Measurements from ENCODE around the gene ATP10B.
A peak's percentile ranks its signal among the peaks of the same experiment; 100 is the strongest.
"Not testable (repeated sequence)": the region's sequence is repeated elsewhere in the genome, so short reads cannot be mapped to it uniquely, and the experiment has no call there.

ATP10B gene, protein sequence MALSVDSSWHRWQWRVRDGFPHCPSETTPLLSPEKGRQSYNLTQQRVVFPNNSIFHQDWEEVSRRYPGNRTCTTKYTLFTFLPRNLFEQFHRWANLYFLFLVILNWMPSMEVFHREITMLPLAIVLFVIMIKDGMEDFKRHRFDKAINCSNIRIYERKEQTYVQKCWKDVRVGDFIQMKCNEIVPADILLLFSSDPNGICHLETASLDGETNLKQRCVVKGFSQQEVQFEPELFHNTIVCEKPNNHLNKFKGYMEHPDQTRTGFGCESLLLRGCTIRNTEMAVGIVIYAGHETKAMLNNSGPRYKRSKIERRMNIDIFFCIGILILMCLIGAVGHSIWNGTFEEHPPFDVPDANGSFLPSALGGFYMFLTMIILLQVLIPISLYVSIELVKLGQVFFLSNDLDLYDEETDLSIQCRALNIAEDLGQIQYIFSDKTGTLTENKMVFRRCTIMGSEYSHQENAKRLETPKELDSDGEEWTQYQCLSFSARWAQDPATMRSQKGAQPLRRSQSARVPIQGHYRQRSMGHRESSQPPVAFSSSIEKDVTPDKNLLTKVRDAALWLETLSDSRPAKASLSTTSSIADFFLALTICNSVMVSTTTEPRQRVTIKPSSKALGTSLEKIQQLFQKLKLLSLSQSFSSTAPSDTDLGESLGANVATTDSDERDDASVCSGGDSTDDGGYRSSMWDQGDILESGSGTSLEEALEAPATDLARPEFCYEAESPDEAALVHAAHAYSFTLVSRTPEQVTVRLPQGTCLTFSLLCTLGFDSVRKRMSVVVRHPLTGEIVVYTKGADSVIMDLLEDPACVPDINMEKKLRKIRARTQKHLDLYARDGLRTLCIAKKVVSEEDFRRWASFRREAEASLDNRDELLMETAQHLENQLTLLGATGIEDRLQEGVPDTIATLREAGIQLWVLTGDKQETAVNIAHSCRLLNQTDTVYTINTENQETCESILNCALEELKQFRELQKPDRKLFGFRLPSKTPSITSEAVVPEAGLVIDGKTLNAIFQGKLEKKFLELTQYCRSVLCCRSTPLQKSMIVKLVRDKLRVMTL (N-terminal part only)

DNA sequence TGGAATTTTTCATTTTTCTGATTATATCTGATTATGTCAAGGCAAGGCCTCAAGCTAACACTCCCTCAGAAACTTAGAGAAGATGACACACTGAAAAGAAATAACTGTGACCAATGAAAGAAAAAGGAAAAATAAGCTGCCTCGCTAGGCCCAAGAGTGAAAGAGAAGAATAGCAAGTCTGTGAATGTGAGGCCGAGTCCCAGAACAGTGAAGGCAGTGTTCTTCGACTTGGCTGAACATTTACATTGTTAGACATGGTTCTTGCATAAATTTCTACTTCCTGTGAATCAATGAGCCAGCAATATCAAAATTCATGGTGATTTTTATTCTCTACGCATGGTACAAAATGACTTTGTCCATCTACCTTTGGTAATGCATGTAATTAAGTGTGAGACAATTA is at the start of gene ATP10B:
TSS of gene ATP10B (minus strand) at position 163 of the 400 bp plus-strand sequence. CDS start 164,137 bp downstream, outside the sequence.
- no peak for DNase-seq (ENCODE audit: low spot score)

DNA sequence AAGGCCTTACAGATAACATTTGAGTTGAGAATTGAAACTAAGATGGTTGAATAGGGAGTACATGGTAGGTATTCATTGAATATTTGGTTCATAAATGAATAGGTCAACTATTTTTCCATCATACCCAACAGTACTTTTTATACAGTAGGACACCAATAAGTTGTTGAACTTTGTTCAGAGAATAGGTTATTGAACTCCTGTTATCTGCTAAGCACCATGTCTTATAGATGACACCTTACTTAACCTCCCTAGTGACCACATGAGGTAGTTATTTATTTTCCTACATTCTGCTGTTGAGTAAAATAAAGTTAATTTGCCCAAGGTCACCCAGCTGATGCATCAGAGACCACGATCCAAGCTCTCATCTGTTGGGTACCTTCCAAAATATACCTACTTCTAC is 49.6 kb upstream of the ATP10B start:
- DNase-seq (ENCODE audit: low spot score), result no peak

DNA sequence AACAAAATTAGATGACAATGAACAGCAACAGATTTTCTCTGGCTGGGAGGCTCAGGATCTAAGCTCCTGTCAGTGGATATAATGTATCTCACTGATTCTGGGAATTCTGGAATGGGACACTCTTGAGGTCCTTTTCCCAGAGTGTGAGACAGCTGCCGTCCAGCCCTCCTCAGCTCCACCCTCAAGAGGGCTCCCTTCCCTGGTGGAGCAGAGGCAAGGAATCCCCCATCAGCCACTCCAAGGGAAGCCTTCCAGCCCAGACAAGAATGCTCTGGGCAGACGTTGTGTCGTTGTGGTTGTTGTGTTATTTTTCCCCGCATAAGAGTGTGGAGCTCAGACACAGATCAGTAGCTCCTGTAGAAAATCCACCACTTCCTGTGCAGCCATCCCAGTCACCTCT is 47.7 kb upstream of the ATP10B start:
- no peak for DNase-seq (ENCODE audit: low spot score)

DNA sequence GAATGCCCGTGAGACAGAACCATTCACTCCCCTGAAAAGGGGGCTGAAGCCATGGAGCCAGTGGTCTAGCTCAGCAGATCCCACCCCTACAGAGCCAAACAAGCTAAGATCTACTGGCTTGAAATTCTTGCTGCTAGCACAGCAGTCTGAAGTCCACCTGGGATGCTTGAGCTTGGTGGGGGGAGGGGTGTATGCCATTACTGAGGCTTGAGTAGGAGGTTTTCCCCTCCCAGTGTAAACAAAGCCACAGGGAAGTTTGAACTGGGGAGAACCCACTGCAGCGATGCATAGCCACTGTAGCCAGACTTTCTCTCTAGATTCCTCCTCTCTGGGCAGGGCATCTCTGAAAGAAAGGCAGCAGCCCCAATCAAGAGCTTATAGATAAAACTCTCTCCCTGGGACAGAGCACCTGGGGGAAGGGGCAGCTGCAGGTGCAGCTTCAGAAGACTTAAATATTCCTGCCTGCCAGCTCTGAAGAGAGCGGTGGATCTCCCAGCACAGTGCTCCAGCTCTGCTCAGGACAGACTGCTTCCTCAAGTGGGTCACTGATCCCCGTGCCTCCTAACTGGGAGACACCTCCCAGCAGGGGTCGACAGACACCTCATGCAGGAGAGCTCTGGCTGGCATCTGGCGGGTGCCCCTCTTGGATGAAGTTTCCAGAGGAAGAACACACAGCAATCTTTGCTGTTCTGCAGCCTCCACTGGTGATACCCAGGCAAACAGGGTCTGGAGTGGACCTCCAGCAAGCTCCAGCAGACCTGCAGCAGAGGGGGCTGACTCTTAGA is 41.4 kb upstream of the ATP10B start:
- DNase-seq (ENCODE audit: low spot score), result not testable (repeated sequence)

DNA sequence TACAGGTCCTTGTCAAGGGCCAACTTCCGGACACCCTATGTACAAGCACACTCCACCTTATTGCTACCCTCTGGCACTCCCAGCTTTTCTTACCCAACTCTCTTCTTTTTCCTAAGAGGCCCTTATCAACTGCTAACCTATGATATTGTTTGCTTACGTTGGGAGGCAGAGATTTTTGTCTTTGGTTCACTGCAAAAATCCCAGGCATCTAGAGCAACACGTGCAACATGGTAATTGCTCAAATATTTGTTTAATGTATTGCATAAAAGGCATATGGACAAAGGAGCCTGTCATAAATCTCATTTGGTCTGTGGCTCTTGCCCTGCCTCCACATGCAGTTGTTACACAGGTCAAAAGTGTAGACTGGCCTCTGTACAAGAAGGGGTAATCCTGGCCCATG is 35.8 kb upstream of the ATP10B start:
- DNase-seq (ENCODE audit: low spot score), result peak; percentile 62

DNA sequence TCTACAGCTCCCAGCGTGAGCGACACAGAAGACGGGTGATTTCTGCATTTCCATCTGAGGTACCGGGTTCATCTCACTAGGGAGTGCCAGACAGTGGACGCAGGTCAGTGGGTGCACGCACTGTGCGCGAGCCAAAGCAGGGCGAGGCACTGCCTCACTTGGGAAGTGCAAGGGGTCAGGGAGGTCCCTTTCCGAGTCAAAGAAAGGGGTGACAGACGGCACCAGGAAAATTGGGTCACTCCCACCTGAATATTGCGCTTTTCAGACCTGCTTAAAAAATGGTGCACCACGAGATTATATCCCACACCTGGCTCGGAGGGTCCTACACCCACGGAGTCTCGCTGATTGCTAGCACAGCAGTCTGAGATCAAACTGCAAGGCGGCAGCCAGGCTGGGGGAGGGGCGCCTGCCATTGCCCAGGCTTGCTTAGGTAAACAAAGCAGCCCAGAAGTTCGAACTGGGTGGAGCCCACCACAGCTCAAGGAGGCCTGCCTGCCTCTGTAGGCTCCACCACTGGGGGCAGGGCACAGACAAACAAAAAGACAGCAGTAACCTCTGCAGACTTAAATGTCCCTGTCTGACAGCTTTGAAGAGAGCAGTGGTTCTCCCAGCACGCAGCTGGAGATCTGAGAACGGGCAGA is 21.7 kb upstream of the ATP10B start:
- not testable (repeated sequence) for DNase-seq (ENCODE audit: low spot score)

DNA sequence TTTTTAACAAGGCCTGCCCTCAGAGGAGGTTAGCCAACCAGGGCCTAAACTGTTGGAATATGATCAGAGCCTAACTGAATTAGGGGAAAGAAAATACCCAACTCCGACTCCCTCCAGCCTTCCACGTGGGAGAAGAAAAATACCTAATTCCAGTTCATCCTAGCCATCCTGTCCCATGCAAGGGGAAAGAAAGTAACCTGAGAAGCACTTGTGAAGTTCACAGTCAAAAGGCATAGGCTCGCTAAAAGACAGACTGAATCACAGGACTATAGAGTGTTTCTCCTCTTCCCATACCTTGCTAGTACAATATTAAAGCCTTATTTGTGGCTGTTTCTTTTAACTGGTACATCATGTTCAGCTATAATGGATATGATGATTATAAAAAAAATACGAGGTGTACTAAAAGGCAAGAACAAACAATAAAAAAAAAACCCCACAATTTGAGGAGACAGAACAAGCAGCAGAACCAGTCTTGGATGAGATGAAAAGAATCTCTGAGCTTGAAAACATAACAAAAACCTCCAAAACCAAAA is 18.0 kb upstream of the ATP10B start:
- no peak for DNase-seq (ENCODE audit: low spot score)

DNA sequence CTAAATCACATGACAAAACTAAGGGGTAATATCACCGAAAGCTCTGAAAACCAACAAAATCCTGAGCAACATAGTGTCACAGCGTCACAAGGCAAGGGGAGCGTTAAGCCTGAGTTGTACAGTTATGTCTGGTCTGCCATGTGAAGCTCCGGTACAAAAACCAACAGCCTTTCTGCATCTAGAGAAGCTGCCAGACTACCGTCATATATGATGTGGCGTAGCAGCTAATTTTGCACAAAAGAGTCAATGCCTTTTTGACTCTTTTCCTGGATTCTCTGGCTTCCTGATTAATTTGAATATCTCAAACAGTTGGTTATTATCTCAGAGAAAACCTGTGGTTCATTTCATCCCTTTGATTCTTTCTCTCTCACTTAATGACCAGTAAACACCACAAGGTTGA is 16.0 kb upstream of the ATP10B start:
- no peak for DNase-seq (ENCODE audit: low spot score)

DNA sequence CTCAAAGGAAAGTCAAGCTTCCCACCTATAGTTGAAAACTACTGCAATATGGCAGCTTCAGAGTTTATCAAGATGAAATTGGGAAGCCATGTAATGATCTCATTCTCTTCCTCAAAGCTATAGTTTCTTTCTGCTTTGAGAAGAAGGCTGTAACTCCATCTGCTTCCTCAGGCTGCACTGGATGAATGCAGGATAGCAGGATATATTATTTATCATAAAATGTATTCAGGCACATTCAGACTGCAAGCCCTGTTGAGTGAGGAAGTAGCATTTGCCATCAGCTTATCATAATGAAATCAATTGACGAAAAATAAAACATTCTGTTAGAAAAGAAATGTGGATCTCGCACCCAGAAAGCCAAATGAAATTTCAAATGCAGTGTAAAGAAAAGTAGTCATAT is 560 bp downstream of the ATP10B start:
- no peak for DNase-seq (ENCODE audit: low spot score)

DNA sequence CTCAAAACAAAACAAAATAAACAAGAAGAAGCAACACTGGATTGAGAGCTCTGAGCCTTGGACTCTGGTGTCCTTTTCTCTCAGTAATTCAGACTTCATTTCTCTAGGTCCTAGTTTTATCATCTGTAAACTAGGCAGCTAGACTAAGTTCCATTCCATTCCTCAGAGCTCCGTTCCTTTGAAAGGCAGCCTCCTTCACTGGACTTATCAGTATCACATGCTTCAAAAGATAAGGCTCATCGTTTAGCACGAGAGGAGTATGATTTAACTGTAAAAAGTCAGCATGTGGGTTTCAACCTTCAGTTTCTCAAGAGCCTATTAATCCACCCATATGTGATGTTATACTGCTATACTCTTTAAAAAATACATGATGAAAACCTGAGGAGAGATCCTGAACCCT is 1.6 kb downstream of the ATP10B start:
- DNase-seq (ENCODE audit: low spot score), result no peak

DNA sequence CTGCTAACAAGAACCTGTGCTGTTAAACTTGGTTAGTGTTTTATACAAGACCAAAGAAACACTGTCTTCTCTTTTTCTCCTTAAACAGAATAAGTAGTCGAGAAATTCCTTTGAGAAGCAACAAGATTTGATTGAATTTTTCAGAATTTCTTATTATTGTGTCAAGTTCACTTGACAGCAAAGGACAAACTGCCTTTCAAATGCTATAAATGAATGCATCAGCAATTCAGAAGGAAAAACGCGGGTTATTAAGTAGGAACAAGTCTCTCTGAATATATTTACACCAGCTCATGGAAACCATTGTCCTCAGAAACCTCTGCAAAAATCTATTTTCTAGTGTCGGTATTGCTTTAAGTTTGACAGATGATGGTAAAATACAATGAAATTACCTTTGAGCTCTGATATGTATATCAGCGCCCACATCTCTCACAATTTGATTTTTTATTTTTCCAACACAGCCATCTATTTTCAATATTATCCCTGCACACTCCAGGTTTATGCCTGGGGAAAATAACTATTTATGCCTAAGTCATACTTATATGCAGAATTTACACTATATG is 4.4 kb downstream of the ATP10B start:
- no peak for DNase-seq (ENCODE audit: low spot score)

DNA sequence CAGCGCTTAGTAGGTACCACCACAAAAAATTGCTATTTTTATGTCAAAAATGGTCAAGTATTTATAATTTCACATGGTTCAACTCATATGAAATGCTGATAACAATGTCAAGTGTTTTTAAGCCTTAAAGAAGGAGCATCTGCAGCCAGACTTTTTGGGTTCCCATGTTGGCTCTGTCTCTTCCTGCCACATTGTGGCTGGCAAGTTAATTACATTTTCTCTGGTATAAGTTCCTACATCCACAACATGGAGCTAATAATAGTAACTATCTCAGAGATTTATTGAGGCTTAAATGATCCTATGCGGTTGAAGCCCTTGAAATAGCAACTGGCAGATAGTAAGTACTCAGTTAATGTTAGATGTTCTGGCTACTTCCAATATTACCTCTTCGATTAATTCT is 5.4 kb downstream of the ATP10B start:
- no peak for DNase-seq (ENCODE audit: low spot score)

DNA sequence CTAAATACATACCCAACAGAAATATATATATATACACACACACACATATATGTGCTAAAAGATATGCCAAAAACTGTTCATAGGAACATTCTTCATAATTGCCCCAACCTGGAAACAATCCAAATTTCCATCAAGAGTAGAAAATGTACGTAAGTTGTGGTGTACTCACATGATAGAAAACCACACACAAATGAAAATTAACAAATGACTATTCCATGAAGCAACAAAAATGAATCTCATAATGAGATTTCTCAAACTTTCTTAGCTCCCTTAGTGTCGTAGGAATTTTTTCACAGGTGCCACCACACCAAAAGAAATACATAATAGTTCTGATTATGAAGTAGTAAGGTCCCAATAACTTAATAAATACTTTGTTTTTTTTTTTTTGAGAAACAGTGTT is 7.8 kb downstream of the ATP10B start:
- no peak for DNase-seq (ENCODE audit: low spot score)

DNA sequence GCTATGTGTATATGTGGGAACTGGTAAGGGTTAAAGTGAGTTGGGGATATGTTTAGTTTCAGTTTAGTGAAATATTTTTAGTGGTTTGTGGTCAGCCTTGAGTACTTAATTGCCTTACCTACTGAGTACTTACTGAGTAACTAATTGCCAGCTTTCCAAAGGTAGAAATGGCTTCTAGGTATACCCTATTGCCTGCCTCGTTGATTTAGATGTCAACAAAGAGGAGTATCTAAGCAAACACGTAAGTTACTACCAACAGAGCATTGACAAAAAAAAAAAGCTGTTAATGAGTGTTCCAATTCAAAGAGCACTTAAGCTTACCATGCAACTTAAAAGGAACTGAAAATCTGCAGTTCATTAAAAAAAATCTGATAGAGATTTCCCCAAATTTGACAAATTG is 8.8 kb downstream of the ATP10B start:
- peak; percentile 6 for DNase-seq (ENCODE audit: low spot score)

DNA sequence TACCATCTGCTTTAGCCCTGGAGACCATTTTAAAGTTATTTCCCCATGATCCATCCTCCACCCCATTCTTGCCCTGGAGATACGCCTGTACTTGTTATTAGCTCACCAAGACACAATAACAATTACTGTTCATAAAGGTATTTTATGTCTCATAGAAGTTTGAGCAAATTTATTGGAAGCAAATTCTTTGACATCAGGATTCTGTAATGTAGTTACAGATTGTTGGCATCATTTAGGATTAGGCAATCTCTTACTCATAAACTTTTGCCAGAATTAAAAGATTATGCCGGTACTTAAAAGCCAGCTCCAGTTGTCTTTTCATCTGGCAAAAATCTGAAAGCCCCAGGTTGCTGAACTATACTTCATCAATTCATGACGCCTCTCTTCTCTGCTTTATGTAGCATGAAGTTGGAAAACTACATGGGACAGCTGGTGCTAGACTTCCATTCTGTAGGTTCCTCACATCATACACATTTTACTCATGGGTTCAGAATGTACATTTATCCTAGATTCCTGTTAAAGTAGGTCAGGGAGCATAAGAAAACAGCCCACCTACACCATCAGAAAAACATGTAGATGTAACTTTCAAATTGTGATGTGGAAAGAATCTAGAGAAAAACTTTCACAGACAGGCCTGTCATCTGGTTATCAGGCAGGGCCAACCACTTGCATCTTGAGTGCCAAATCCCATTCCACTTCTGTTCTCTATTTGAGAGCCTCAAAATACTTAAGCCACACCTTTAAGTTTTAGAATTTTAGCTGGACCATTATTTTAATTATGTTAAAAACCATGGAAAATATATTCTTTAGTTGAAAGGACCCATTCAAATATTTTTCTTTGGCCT is 14.0 kb downstream of the ATP10B start:
- DNase-seq (ENCODE audit: low spot score), result no peak

DNA sequence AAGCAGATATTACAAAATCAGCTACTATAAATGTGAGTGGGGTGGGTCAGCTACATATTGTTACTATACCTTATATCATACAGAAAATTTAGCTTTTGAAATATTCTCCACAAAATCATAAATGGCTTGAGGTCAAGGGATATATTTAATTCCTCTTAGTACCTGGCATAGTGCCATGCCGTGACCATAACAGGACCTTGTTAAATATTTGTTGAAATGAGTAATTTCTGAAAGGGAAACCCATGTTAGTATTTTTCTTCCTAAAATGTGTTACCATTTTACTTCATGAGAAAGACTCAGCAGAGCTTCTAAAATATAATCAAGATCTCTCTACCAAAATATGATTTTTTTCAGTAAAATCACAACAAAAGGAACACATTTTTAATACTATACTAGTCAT is 14.8 kb downstream of the ATP10B start:
- DNase-seq (ENCODE audit: low spot score), result no peak

DNA sequence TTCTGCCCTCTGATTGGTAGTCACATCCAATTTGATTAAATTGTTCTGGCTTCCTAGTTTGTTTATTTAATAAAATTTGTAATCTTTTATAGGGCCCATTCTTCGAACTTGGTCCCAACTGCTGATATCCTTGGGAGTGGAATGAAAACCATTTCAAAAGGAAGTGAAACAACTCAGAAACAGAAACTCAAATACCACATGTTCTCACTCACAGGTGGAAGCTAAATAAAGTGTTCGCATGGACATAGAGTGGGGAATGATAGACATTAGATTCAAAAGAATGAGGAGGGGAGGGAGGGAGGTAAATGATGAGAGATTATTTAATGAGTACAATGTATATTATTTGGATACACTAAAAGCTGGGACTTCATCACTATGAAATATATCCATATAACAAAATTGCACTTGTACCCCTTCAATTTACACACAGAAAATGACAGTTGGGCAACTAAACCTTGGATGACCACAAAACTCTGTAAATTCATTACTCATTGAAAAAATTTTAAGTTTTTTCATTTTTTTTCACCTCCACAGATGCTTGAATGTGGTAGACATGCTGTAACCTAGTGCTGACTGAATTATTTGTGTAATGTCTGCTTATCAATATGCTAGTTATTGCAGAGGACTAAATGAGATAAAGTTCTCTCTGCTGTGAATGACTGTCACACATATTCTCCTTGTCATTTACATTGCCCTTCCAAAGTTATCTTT is 16.0 kb downstream of the ATP10B start:
- DNase-seq (ENCODE audit: low spot score), result no peak

DNA sequence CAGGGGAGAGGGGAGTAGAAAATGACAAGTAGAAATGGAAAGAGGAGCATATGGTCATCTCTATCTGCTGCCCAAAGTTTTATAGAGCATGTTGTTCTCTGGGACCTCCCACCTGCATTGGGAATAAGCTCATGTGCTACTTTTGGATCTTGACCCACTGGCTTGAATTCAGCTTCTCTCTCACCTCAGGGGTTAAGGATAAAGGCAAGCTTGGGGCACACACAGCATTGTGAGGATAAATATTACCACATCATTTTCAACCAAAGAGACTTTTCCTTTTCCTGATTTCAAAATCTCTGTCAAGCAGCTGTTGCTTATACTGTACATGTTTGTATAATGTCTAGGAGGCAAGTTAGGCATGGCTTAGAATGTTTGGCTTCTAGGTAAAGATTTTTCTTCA is 16.6 kb downstream of the ATP10B start:
- no peak for DNase-seq (ENCODE audit: low spot score)

DNA sequence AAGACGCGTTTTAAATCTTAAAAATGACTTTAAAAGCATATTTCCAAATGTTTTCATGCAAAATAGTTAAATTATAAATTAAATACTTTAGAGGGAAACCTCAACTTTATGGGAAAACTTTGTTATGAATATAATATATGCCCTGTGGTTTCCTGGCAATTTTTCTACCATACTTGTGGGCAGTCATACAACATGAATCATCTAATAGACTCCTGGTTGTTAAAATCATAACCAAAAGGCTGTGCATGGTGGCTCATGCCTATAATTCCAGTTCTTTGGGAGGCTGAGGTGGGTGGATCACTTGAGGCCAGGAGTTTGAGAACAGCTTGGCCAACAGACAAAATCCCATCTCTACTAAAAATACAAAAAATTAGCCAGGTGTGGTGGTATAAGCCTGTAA is 18.2 kb downstream of the ATP10B start:
- no peak for DNase-seq (ENCODE audit: low spot score)

Data from HuH-7 (cell line).